HepG2 (cell line): Measurements from ENCODE around the gene ARMH4. TPM values are rescaled to one million over a fixed set of nuclear protein-coding genes. Genes with fewer than 3 reads are reported as not detected.

Experiments used
- ATAC-seq: fragments of 200-7000 bp; cut with Tn5 transposase; 3 replicates; pipeline ENCODE4 v1.9.1; 2020; ENCODE audit warnings: mild to moderate bottlenecking, moderate library complexity
- BruUV-seq: library from RNA; stranded (reverse); fragments of 400-500 nt; replicated peaks from 2 replicates; lab custom pipeline; 2021; lab: Mats Ljungman, UMichigan
- CTCF ChIA-PET: fragments of 300-600 bp; formaldehyde crosslinking; extraction: SDS; loops from one replicate; lab custom pipeline; 2021; ENCODE audit warnings: low total read pairs, inconsistent platforms, low intra/inter-chr PET ratio; lab: Yijun Ruan, JAX
- POLR2A ChIA-PET: fragments of 350-600 bp; sonication (Branson Sonifier 250); formaldehyde crosslinking; loops from one replicate; lab custom pipeline; 2020; ENCODE audit warnings: antibody characterized with exemption, inconsistent platforms; lab: Yijun Ruan, JAX
- DNase-seq: peaks from one replicate; pipeline ENCODE4 v3.0.0-alpha.2; 2015; ENCODE audit warnings: low spot score
- FAIRE-seq: peaks from 3 replicates; lab custom pipeline; 2011; peaks lifted over from hg19 to GRCh38; lab: Jason Lieb, UNC
- H2AFZ ChIP-seq: one replicate; pipeline ENCODE4 v1.6.1; 2011; ENCODE audit warnings: low read length, inconsistent platforms
- H3K27ac ChIP-seq: fragments of 300-600 bp; 3 replicates; pipeline ENCODE4 v1.8.0; 2011; ENCODE audit warnings: mixed run types, mild to moderate bottlenecking, mixed read lengths, low read length, inconsistent platforms; ENCODE audit not compliant: insufficient read depth; ENCODE audit errors: extremely low read length
- H3K27me3 ChIP-seq, 2 experiments: fragments of 200-600 bp in 1 of 2; 2 replicates in 1 of 2; 3 replicates in 1 of 2; pipeline versions ENCODE4 v1.6.0 to v1.8.0; 2011; ENCODE audit warnings: low read length in 2 of 2, mild to moderate bottlenecking in 2 of 2, moderate library complexity in 2 of 2, inconsistent platforms in 1 of 2; ENCODE audit not compliant: insufficient read depth in 2 of 2, control insufficient read depth in 1 of 2
- H3K36me3 ChIP-seq, 2 experiments: fragments of 200-600 bp in 1 of 2; replicated peaks in 1 of 2; 2 replicates in 1 of 2; 3 replicates in 1 of 2; pipeline versions ENCODE4 v1.5.1 to v1.8.0; 2011; ENCODE audit warnings: low read length in 2 of 2, inconsistent platforms in 1 of 2; ENCODE audit not compliant: insufficient read depth in 2 of 2, control insufficient read depth in 1 of 2
- H3K4me1 ChIP-seq: 2 replicates; pipeline ENCODE4 v1.5.1; 2012; ENCODE audit warnings: low read length, inconsistent platforms; ENCODE audit not compliant: insufficient read depth
- H3K4me2 ChIP-seq: 2 replicates; pipeline ENCODE4 v1.6.0; 2011; ENCODE audit warnings: low read depth, low read length, inconsistent platforms
- H3K4me3 ChIP-seq, 3 experiments: fragments of 200-600 bp in 1 of 3; sonication (generic), shearing (Covaris generic) in 1 of 3; replicated peaks in 1 of 3; 2 replicates each; pipeline ENCODE4 v1.5.1; 2011 to 2016; ENCODE audit warnings: low read length in 3 of 3, inconsistent platforms in 2 of 3, low read depth in 2 of 3, mild to moderate bottlenecking in 2 of 3, control low read depth in 1 of 3, mixed read lengths in 1 of 3; ENCODE audit not compliant: insufficient read depth in 1 of 3
- H3K79me2 ChIP-seq: one replicate; pipeline ENCODE4 v1.6.1; 2011; ENCODE audit warnings: low read length, inconsistent platforms; ENCODE audit not compliant: insufficient read depth
- H3K9ac ChIP-seq: 2 replicates; pipeline ENCODE4 v1.6.0; 2011; ENCODE audit warnings: mild to moderate bottlenecking, low read depth, low read length, inconsistent platforms; ENCODE audit not compliant: insufficient read depth
- H3K9me3 ChIP-seq: 2 replicates; pipeline ENCODE4 v1.5.1; 2012; ENCODE audit warnings: mild to moderate bottlenecking, low read length
- H4K20me1 ChIP-seq: 2 replicates; pipeline ENCODE4 v1.6.0; 2011; ENCODE audit warnings: inconsistent platforms, mild to moderate bottlenecking, low read length, moderate library complexity; ENCODE audit not compliant: insufficient read depth
- ARNT2 ChIP-seq: sonication (generic); formaldehyde crosslinking; IDR thresholded peaks from 2 replicates; pipeline ENCODE4 v1.8.0; 2022; ENCODE audit warnings: mild to moderate bottlenecking, low read depth, missing genetic modification reagents, moderate library complexity
- FOXO1 ChIP-seq: sonication (generic); formaldehyde crosslinking; IDR thresholded peaks from 2 replicates; pipeline ENCODE4 v1.4.0; 2020; ENCODE audit warnings: missing genetic modification reagents
- HOXD1 ChIP-seq: sonication (generic); formaldehyde crosslinking; IDR thresholded peaks from 2 replicates; pipeline ENCODE4 v1.5.0; 2020; ENCODE audit warnings: missing genetic modification reagents
- KMT2A ChIP-seq: sonication (generic); formaldehyde crosslinking; IDR thresholded peaks from 2 replicates; pipeline ENCODE4 v1.4.0; 2020; ENCODE audit warnings: missing genetic modification reagents
- MED8 ChIP-seq: sonication (generic); formaldehyde crosslinking; IDR thresholded peaks from 2 replicates; pipeline ENCODE4 v1.8.1; 2023; ENCODE audit warnings: mild to moderate bottlenecking, missing genetic modification reagents; ENCODE audit not compliant: insufficient replicate concordance
- MLXIP ChIP-seq: sonication (generic); formaldehyde crosslinking; IDR thresholded peaks from 2 replicates; pipeline ENCODE4 v1.9.0; 2021; ENCODE audit warnings: missing genetic modification reagents, borderline replicate concordance
- PITX1 ChIP-seq: sonication (generic); formaldehyde crosslinking; IDR thresholded peaks from 2 replicates; pipeline ENCODE4 v1.5.1; 2020; ENCODE audit warnings: mild to moderate bottlenecking, missing genetic modification reagents
- POLR2AphosphoS2 ChIP-seq: IDR thresholded peaks from 2 replicates; pipeline ENCODE4 v1.6.1; 2011; ENCODE audit warnings: low read depth, low read length, improper control_type of control experiment
- RBAK ChIP-seq: sonication (generic); formaldehyde crosslinking; IDR thresholded peaks from 2 replicates; pipeline ENCODE4 v1.5.1; 2020; ENCODE audit warnings: mild to moderate bottlenecking, missing genetic modification reagents
- RFX5 ChIP-seq: IDR thresholded peaks from 2 replicates; pipeline ENCODE4 v1.6.1; 2011; ENCODE audit warnings: low read depth, low read length, improper control_type of control experiment
- SETDB1 ChIP-seq: sonication (generic); formaldehyde crosslinking; IDR thresholded peaks from 2 replicates; pipeline ENCODE4 v1.5.1; 2020; ENCODE audit warnings: missing genetic modification reagents, mild to moderate bottlenecking, borderline replicate concordance
- TP53 ChIP-seq: sonication (generic); formaldehyde crosslinking; conservative IDR thresholded peaks from 2 replicates; pipeline ENCODE4 v1.4.0; 2020; ENCODE audit warnings: missing genetic modification reagents
- ZBTB20 ChIP-seq: sonication (generic); formaldehyde crosslinking; IDR thresholded peaks from 2 replicates; pipeline ENCODE4 v1.8.1; 2023; ENCODE audit warnings: missing genetic modification reagents, low read depth, mild to moderate bottlenecking, borderline replicate concordance
- ZC3H4 ChIP-seq: sonication (generic); formaldehyde crosslinking; IDR thresholded peaks from 2 replicates; pipeline ENCODE4 v1.4.0; 2020; ENCODE audit warnings: missing genetic modification reagents, borderline replicate concordance
- ZFAT ChIP-seq: sonication (generic); formaldehyde crosslinking; conservative IDR thresholded peaks from 2 replicates; pipeline ENCODE4 v1.8.1; 2023; ENCODE audit warnings: missing genetic modification reagents, inconsistent platforms
- ZNF101 ChIP-seq: sonication (generic); formaldehyde crosslinking; IDR thresholded peaks from 2 replicates; pipeline ENCODE4 v1.4.0; 2020; ENCODE audit warnings: mild to moderate bottlenecking, low read depth, missing genetic modification reagents, borderline replicate concordance
- ZNF256 ChIP-seq: sonication (generic); formaldehyde crosslinking; conservative IDR thresholded peaks from 2 replicates; pipeline ENCODE4 v1.4.0; 2020; ENCODE audit warnings: missing genetic modification reagents
- ZNF543 ChIP-seq: sonication (generic); formaldehyde crosslinking; IDR thresholded peaks from 2 replicates; pipeline ENCODE4 v1.4.0; 2020; ENCODE audit warnings: mild to moderate bottlenecking, missing genetic modification reagents
- ZNF569 ChIP-seq: sonication (generic); formaldehyde crosslinking; IDR thresholded peaks from 2 replicates; pipeline ENCODE4 v1.5.0; 2020; ENCODE audit warnings: mild to moderate bottlenecking, missing genetic modification reagents, moderate library complexity, borderline replicate concordance
- ZNF784 ChIP-seq: sonication (generic); formaldehyde crosslinking; IDR thresholded peaks from 2 replicates; pipeline ENCODE4 v1.5.1; 2020; ENCODE audit warnings: missing genetic modification reagents, mild to moderate bottlenecking, borderline replicate concordance
- in situ Hi-C: cut with HindIII; loops from 2 replicates; pipeline ENCODE4 v1.10.0; 2017; ENCODE audit warnings: low pct_unique_long_range_greater_than_20kb; ENCODE audit not compliant: extremely low pct_ligation_motif_present
- intact Hi-C: fragments of 100-400 bp; cut with micrococcal nuclease; formaldehyde crosslinking; loops from one replicate; pipeline ENCODE4 v1.10.0; 2022; ENCODE audit not compliant: unreplicated experiment
- polyA plus RNA-seq, 8 experiments: library from polyadenylated mRNA; depleted of rRNA in 3 of 8; stranded (reverse) in 7 of 8; unstranded in 1 of 8; fragments of >200 nt; fragmentation: Illumina TruSeq in 4 of 8; extraction: Trizol in 4 of 8; gene quantifications; 2 replicates each; pipeline versions ENCODE4 v1.2.1 to v1.2.3, GENCODE V29; 2011 to 2016; ENCODE audit warnings: low read depth in 4 of 8, missing spikeins in 1 of 8, mixed read lengths in 1 of 8; ENCODE audit not compliant: insufficient read depth in 1 of 8
- total RNA-seq, 5 experiments: library from RNA; depleted of rRNA; stranded (reverse); fragments of >200 nt; fragmentation: Illumina TruSeq; extraction: Trizol; gene quantifications; 2 replicates each; pipeline ENCODE4 v1.2.3, GENCODE V29; 2016; ENCODE audit warnings: low read depth in 1 of 5

ARMH4 gene
- total and polyA plus RNA-seq, 2 of the 13 experiments (the other 11 are each of a cell fraction or from before 2014, with no cell fraction given) = 0.02 to 0.18 TPM

GRCh38 chr14:58066115-58066514 lies 85.9 kb downstream of the ARMH4 start:
- ATAC-seq (no peak), FAIRE-seq (no peak), DNase-seq (no peak)
- H3K4me1 ChIP-seq = no peaks in the 10 kb centered on the region
- in situ Hi-C loops (no loop called here), intact Hi-C loops (no loop called here)
- H3K36me3 ChIP-seq = no peaks in the 10 kb centered on the region
- H3K79me2 ChIP-seq = no peaks in the 10 kb centered on the region
- BruUV-seq = no TSS peak
- POLR2A ChIA-PET = no interaction called here
- H2AFZ ChIP-seq = no peak overlapping the region
- no peak overlapping the region for H3K27ac ChIP-seq
- no peak overlapping the region for H3K4me2 ChIP-seq
- H3K9ac ChIP-seq = no peak overlapping the region
- TF ChIP-seq HOXD1 (no peak), KMT2A (CRISPR knock-in tag) (no peak), POLR2AphosphoS2 (no peak), ARNT2 (CRISPR knock-in tag) (no peak), MED8 (CRISPR knock-in tag) (no peak), ZC3H4 (CRISPR knock-in tag) (no peak), PITX1 (no peak), ZNF101 (CRISPR knock-in tag) (no peak), ZNF569 (no peak), ZNF784 (no peak), RFX5 (no peak), ZFAT (CRISPR knock-in tag) (no peak), TP53 (no peak), ZNF543 (CRISPR knock-in tag) (no peak), SETDB1 (CRISPR knock-in tag) (no peak), MLXIP (CRISPR knock-in tag) (no peak), RBAK (CRISPR knock-in tag) (no peak), ZNF256 (CRISPR knock-in tag) (no peak), FOXO1 (CRISPR knock-in tag) (no peak), ZBTB20 (no peak)
- CTCF ChIA-PET = no interaction called here
- no peak overlapping the region for H3K4me3 ChIP-seq
- no peaks in the 10 kb centered on the region for H4K20me1 ChIP-seq
- no peaks in the 10 kb centered on the region for H3K9me3 ChIP-seq
- peaks cover 0 to 1% of the 10 kb centered on the region in 2 experiments; a peak in 1 of 5 replicates for H3K27me3 ChIP-seq
